GF-D8 (cell line): ENCODE measurements around the gene ZNF436.
A peak's percentile ranks its signal among the peaks of the same experiment; 100 is the strongest.

Experiments used
- DNase-seq: peaks from one replicate; lab custom pipeline; 2025; lab: John Stamatoyannopoulos, UW

ZNF436 gene

DNA sequence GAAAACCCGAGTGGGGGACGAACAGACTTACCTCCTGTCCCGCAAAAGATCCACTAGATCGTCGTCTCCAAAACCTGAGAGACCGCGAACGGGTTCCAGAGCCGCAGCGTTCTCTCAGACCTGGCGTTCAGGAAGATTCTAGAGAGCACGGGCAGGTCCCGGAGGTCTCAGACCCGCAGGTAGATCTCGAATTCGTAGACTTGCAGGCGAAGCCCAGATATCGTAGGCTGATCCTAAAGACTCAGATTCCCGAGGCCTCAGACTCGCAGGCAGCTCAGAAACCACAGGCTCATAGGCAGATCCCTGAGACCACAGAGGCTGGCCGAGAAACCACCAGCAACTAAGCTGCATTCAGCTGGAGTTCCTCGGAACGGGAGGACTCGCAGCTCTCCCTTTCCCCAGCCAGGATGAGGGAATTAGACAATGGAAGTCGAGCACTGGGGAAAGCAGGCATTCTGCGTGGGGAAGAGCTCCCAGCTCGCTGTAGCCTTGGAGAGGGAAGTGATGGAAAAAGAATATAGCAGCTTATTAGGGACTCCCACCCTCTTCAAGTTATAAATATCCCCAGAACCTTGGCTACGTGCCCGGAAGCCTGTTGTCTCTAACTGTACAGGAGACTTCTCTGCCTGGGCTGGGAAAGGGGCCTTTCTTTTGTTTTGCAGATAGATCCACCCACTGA is at the start of gene ZNF436:
Gene ZNF436, minus strand, starts transcription at position 502 of the 679 bp plus-strand sequence. CDS start 1,831 bp downstream, outside the sequence.
- DNase-seq, result peak; percentile 57

DNA sequence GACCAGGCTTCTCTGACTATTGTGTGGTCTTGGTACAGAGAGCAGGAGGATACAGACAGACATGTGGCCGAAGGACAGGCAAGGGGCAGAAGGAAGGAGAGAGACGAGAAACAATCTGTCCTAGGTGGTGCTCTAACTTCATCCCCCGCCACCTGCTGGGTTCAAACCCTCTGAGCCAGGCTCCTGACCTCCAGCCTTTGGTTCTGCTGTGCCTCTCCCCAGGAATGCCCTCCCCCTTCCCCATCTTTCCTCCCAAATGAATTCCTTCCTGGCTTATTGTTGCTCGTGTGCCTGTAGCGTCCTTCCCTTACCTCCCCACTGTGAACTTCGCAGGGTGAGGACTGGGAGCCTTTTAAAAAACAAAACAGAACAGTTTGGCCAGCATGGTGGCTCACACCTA is 49.5 kb upstream of the ZNF436 start:
- DNase-seq, result no peak

DNA sequence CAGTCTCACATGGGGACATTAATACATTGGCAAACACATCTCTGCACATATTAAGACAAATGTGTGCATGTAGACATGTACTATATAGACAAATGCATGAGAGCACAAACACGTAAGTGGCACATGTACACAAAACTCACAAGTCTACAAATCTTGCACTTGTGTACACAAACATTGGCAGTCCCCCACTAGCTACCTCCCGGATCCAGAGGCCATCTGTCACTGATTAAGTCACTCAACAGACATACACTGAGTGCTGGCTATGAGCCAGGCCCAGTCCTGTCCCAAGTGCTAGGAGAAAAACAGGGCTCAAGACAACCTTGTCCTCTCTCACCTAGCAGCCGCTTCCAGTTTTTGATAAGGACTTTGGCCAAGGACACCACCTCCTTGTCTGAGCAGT is 47.9 kb upstream of the ZNF436 start:
- DNase-seq, result no peak

DNA sequence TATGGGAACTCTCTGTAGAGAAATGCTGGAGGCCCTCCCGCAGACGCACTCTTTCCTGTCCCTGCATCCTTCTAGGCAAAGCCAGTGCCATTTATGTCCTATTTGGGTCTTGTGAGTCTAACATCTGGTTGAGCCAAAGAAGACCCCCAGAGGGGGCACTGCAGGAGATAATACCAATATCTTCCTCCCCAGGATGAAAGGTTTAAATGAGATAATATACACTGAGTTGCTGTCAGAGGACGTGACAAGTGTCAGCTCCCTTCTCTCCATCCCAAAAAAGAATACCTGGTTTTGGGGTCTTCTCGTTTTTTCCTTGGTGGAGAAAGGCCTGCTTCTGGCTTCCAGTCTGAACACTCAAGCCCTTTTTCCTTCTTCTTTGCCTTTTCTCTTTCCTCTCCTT is 47.3 kb upstream of the ZNF436 start:
- no peak for DNase-seq

DNA sequence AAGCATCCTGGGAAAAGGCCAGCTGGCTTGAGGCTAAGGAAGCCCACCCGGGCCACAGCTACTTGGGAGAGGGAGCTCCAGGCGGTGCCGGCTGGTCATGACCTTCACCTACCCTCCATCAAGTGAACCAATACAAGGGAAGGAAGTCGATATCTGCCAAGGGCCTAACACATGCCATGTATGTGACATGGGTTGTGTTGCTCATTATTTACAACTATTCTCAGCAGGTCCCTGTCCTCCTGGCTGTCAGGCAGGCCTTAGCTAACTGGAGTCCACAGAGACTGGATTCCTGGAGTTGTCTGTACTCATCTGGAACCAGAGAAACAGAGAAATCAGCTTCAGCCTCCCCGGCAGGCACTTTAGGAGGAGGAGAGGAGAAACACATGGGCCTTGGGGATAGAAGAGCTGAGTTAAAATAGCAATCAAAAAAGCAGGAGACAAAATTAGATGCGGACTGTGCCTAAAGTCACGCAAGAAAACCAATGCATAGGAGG is 39.2 kb upstream of the ZNF436 start:
- DNase-seq, result no peak

DNA sequence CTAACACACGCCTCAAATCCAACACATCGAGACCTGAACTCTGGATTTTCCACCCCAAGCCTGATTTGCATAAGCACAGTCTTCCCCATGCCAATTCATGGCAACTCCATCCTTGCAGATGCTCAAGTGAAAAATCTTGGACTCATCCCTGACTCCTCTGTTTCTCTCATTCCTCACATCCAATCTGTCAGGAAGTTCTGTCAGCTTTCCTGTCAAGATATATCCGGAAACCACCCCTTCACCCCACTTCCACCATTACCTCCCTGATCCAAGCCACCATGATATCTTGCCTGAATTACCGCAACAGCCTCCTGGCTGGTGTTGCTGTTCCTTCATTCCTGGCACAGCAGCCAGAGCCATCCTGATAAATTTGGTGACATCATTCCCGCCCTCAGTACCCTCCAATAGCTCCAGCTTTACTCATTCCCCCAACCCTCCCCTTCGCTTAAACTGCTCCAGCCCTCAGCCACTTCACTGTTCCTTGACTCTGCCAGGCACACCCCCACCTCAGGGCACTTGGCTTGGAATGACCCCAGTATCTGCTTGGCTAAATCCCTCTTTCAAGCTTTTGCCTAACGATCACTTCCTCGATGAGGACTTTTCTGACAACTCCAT is 37.5 kb upstream of the ZNF436 start:
- DNase-seq, result no peak

DNA sequence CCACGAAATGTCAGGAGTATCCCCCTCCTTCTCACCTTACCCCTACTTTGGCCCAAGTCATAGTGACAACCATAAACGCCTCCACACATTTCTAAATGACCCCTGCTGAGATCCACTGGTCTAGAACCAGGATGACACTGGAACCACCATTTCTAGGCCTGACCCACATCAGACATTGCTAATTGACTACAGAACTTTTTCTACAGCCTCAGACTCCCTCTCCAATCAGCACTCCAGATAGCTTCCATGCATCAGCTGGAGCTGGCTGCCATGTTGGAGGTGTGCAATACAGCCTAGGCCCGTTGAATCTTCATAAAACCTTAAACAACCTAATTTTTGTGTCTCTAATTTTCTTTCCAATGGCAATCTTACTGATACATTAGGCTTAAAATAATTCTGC is 36.3 kb upstream of the ZNF436 start:
- no peak for DNase-seq

DNA sequence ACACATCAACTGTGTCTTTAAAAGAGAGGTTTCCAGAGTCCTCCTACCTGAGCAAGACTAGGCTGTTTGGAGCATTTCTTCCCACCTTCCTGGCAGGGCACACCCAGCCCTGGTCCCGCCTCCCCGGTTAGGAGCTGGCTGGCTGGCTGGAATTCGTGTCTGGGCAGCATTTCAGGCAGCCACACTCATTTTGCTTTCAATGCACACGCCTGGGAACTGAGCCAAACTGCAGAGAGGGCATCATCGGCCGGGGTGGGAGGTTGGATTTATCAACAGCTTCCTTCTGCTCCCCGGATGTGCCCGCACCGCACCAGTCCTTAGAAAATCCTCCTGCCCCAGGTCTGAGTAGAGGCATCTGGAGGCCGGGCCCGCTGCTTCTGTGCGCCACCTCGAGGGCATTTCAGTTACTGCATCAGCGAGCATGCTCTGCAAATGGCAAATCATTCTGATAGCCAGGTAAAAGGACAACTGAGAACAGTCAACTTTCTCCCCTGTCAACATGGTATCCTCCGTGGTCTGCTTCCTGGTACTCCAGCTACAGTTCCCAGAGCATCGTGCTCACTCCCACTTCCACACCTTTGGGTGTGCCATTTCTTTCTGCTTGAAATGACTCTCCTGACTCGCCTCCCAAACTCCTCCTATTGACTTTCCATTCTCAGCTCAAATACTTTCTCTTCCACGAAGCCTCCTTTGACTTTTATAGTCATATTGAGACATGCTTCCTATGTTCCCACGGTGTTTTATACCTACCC is 34.3 kb upstream of the ZNF436 start:
- peak; percentile 84 for DNase-seq

DNA sequence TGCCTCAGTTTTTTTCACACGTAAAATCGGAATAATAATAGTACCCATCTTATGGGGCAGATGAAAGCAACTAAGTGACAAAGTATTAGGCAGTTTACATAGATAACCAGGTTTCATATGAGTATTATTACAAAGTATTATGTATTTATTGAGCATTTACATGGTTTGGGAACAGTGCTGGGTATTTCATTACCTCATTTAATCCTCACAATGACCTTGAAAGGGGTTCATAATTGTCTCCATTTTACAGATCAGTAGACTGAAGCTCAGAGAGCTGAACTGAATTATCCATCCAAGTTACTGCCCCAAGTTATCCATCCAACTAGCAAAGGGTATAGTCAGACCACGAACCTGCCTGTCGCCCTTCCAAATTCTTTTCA is 33.7 kb upstream of the ZNF436 start:
- no peak for DNase-seq

DNA sequence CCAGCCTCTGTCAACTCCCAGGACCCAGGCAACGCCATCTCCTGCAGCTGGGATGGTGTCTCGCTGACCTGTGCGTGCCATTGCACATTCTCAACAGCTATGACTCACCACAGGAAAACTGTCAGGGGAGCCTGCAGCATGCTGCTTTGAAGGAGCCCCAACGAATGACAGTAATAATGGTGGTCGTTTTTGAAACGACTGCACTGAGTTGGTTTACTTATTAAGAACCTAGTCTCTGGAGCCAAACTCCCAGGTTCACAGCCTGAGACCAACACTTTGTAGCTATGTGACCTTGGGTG is 33.4 kb upstream of the ZNF436 start:
- no peak for DNase-seq

DNA sequence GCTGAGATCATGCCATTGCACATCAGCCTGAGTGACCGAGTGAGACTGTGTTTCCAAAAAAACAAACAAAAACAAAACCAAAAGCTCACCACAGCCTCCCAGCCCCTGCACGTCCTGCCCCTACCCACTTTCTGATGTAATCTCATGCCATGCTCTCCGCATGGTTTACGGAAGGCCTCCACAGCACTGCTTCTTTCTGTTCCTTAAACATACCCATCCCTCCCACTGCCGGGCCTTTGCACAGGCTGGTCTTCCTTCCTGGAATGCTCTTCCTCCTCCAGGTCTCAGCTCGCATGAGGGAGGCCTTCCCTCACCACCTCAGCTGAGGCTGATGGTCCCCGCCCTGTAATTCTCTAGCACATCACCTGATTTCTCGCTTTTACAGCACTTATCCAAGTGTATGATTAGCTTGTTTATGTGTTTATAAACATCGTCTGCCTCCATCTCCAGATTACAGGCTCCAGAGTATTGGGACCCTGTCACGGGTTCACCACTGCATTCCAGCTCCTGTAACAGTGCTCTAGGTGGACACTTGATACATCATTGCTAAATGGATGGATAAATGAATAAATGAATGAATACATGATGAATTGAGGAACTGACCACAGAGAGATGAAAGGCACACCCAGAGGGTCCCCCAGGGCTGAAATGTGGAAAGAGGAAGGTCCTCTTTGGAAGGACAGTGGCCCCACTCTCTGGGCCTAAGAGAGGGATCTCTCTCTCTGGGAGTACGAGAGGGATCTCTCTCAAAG is 32.8 kb upstream of the ZNF436 start:
- DNase-seq, result no peak

DNA sequence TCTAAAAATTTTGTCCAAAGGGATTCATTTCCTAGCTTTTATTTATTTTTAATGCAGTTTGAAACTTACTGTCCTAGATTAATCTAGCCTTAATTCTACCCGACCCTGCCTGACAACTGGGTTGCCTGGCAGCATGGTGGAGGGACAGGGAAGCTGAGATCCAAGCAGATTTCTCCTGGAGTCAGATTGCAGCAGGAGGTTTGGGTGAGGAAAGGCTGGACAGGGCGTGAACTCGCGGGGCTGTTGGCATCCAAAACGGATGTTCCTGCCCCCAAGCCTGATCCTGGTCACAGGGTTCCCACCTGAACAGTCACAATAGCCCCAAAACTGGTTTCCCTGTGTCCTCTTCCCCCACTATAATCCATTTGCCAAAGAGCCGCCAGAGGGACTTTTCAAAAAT is 31.7 kb upstream of the ZNF436 start:
- no peak for DNase-seq

DNA sequence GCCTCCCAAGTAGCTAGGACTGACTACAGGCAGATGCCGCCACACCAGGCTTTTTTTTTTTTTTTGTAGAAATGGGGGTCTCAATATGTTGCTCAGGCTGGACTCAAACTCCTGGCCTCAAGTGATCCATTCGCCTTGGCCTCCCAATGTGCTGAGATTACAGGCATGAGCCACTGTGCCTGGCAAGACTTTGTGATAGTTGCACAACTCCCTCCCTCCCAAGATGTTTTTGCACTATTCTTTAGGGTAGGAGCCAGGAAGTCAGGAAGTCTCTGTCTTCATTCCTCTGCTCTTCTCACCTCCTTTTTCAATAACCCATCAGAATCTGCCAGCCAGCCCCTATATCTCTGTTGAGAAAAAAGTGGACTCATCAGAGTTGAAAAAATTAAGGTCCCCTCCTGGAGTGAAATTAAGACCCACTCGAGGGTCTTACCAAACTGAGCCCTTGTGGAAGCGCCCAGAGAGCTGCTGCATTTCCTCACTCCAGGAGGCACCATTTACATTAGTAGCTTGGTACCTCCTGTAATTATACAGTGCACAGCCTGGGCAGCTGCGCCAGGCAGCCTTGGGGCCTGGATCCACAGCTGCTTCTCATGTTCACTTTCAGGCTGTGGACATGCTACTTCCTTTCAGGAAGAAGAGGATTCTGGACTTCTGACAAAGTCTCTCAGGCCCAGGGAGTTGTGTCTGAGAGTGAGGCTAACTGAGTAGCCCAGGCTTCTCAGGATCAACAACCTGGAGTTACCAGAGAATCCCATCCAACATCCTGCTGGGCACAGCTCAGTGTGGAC is 30.9 kb upstream of the ZNF436 start:
- no peak for DNase-seq

DNA sequence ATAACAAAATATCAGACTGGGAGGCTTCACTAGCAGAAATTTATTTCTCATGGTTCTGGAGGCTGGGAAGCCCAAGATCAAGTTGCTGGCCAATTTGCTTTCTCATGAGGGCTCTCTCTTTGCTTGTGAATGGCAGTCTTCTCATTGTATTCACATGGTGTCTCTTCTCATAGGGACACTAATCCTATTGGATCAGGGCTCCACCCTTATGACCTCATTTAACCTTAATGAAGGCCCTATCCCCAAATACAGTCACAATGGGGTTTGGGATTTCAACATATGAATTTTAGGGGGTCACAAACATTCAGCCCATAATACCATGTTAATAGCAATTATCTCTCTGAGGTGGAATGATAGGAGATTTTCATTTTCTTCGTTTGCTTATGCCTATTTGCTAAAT is 29.6 kb upstream of the ZNF436 start:
- DNase-seq, result no peak

DNA sequence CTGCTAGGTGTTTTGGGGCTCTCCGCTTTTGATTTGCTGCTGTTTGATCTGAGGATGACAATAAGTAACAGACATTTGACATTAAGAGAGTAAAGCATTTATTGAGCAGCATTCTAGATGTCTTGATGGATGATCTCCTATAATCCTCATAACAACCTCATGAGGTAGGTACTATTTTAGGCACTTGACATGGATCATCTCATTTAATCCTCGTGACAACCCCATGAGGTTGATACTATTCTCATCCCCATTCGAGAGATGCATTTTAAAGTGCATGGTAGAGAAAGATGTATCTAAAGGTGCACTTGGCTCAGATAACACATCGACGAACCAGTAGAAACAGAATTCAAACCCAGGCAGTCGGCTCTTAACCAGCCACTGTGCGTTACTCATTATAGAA is 28.3 kb upstream of the ZNF436 start:
- no peak for DNase-seq

DNA sequence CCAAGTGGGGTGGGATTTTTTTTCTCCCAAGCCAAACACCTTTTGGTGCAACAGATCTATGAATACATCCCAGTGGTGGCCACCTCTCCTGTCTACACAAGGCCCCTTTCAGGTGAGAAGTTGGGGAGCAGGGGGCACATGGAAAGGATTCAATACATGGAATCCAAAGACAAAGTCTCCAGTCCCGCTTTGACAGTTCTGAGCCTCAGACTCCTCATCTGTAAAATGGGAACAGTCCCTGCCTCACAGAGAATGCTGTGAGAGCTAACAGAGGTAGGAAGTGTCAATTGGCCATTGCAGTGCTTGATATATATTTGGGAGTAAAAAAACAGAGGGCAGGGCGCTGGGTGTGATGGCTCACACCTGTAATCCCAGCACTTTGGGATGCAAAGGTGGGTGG is 26.7 kb upstream of the ZNF436 start:
- DNase-seq, result no peak

DNA sequence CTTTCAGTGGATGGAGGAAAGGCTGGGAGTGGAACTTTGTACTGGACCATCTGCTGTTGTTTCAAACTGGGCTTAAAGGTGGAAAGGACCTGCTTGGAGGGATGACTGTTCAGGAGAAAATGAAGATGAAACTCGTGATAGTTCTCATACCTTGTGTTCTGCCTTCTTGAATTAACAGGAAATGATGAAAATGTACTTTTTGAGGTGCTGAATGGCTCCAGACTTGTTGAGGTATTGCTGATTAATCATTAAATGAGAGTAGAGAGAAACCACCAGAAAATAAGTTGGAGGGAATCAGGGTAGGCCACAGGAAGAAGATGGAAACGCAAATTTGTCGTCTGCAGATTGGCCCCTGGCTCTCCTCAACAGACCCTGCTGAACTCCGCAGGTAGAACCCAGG is 26.2 kb upstream of the ZNF436 start:
- DNase-seq, result no peak

DNA sequence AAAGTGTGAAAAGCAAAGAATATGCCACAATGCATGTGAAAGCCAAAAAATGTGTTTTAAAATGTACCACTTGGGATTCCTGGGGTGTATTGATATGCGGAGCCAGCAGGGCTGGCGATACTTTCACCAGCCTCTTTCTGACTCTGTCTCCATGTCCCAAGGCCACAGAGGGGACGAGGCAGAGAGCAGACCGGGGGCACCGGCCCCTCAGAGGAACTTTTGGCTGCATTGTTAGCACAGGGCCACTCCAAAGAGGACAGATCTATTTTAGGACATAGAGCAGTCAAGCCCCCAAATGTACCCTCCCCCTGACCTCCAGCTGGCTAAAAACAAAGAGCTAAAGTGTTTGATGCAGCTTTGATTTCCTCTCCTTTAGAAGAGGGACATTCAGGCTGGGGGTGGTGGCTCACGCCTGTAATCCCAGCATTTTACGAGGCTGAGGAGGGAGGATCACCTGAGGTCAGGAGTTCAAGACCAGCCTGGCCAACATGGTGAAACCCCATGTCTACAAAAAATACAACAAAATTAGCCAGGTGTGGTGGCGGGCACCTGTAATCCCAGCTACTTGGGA is 25.6 kb upstream of the ZNF436 start:
- no peak for DNase-seq

DNA sequence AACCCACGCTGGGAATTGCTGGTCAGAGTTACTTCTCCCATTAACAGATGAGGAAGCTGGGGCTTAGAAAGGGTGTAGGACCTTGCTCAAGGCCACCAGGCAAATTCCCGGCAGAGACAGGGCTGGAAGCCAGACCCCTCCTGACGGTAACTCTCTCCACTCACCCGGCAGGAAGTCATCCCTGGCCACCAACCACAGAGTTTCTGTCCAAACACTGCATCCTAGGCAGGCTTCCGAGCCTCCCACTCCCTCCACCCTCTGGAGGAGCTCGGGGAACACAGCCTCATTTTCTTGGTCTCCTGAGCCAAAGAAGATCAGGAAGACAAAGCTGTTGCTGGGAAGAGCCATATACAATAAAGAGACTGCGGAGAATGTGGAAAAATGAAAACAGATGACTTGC is 25.0 kb upstream of the ZNF436 start:
- DNase-seq, result no peak

DNA sequence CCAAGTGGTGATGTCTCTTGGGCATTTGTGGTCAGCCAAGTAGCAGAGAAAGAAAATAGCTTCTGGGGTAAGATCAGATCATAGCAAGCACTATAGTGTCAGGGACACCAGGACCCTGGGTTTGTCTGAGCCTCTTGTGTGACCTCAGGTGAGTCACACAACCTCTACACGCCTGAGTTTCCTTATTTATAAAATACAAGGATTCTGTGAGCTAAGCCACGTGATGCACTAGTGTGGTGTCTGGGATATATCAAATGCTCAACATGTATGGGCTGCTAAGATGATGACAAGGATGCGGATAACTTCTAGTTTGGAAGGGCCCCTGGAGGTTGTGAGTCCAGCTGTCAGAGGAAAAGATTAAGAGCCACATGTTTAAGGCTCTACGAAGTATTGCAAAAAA is 24.5 kb upstream of the ZNF436 start:
- no peak for DNase-seq

DNA sequence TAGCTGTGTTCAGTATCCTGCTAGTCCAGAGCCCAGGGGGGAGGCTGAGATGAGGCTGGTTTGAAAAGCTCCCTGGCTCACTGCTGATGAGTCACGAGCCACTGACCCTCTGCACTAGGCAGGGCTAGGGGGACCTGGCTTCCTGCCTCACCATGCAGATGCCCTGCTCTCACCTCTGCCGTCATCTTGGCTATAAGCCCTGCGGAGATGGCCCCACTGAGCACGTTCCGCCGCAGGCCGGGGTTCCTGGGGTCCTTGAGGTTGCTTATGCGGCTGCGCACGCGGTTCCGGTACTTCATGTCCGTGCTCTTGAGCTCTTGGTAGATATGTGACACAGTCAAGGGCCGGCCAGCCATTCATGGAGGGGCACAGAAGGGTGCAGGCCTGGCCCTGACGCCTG is 24.1 kb upstream of the ZNF436 start:
- DNase-seq, result no peak
